ENCODE measurements around the gene TMEM82.

The TMEM82 gene

GRCh38 chr1:15734901-15735300, 7.4 kb upstream of the TMEM82 start:
- Histone ChIP-seq H3K9me3 (ENCODE audit: control insufficient read depth in 2 of 2, low read length in 2 of 2) (no peaks in the 10 kb centered on the region), H3K4me1 (ENCODE audit: control insufficient read depth in 2 of 2, insufficient read depth in 2 of 2, low read length in 2 of 2) (peaks cover 26 to 37% of the 10 kb centered on the region in 2 donors), H3K27ac (ENCODE audit: low read depth in 2 of 2, low read length in 2 of 2) (peak overlapping the region; percentile 93), H3K36me3 (ENCODE audit: control insufficient read depth in 2 of 2, insufficient read depth in 2 of 2, low read length in 2 of 2) (peaks cover 37 to 38% of the 10 kb centered on the region in 2 donors), H3K27me3 (ENCODE audit: control insufficient read depth in 2 of 2, insufficient read depth in 2 of 2, low read length in 2 of 2) (no peaks in the 10 kb centered on the region), H3K9ac (ENCODE audit: low read depth in 1 of 2, low read length in 2 of 2) (peak overlapping the region in 1 of 2 donors; percentile 85), H3K4me3 (ENCODE audit: low read length in 2 of 2) (no peak overlapping the region)

GRCh38 chr1:15735304-15736037, 6.8 kb upstream of the TMEM82 start:
- Histone ChIP-seq H3K4me3 (ENCODE audit: low read length in 2 of 2) (peak overlapping the region in 1 of 2 donors; percentile 68), H3K27ac (ENCODE audit: low read depth in 2 of 2, low read length in 2 of 2) (peak overlapping the region; percentile 93), H3K9ac (ENCODE audit: low read depth in 1 of 2, low read length in 2 of 2) (peak overlapping the region in 1 of 2 donors; percentile 85), H3K27me3 (ENCODE audit: control insufficient read depth in 2 of 2, insufficient read depth in 2 of 2, low read length in 2 of 2) (no peaks in the 10 kb centered on the region), H3K4me1 (ENCODE audit: control insufficient read depth in 2 of 2, insufficient read depth in 2 of 2, low read length in 2 of 2) (peaks cover 26 to 39% of the 10 kb centered on the region in 2 donors), H3K9me3 (ENCODE audit: control insufficient read depth in 2 of 2, low read length in 2 of 2) (no peaks in the 10 kb centered on the region), H3K36me3 (ENCODE audit: control insufficient read depth in 2 of 2, insufficient read depth in 2 of 2, low read length in 2 of 2) (peaks cover 35 to 37% of the 10 kb centered on the region in 2 donors)

- H3K27ac ChIP-seq (ENCODE audit: low read depth in 2 of 2, low read length in 2 of 2) = peak within 1 kb of the TSS; percentile 93
- H3K36me3 ChIP-seq (ENCODE audit: control insufficient read depth in 2 of 2, insufficient read depth in 2 of 2, low read length in 2 of 2) = peaks cover 28 to 29% of the 10 kb centered on the region in 2 donors
- H3K4me1 ChIP-seq (ENCODE audit: control insufficient read depth in 2 of 2, insufficient read depth in 2 of 2, low read length in 2 of 2) = peaks cover 26 to 47% of the 10 kb centered on the region in 2 donors
- no peaks in the 10 kb centered on the region for H3K9me3 ChIP-seq (ENCODE audit: control insufficient read depth in 2 of 2, low read length in 2 of 2)
- H3K27me3 ChIP-seq (ENCODE audit: control insufficient read depth in 2 of 2, insufficient read depth in 2 of 2, low read length in 2 of 2) = no peaks in the 10 kb centered on the region
- peak within 1 kb of the TSS; percentile 57 to 68 for H3K4me3 ChIP-seq (ENCODE audit: low read length in 2 of 2)
- H3K9ac ChIP-seq (ENCODE audit: low read depth in 1 of 2, low read length in 2 of 2) = peak within 1 kb of the TSS; percentile 70 to 85
Observed at GRCh38 chr1:15736038-15736891, 6.0 kb upstream of the TMEM82 start, which contains the start of gene SLC25A34. Gene SLC25A34, plus strand, starts transcription at chr1:15736258. Its CDS starts 228 bp downstream, at chr1:15736486.

GRCh38 chr1:15736892-15737261, 5.4 kb upstream of the TMEM82 start:
- Histone ChIP-seq H3K36me3 (ENCODE audit: control insufficient read depth in 2 of 2, insufficient read depth in 2 of 2, low read length in 2 of 2) (peaks cover 22 to 23% of the 10 kb centered on the region in 2 donors), H3K9ac (ENCODE audit: low read depth in 1 of 2, low read length in 2 of 2) (peak overlapping the region in 1 of 2 donors; percentile 85), H3K27ac (ENCODE audit: low read depth in 2 of 2, low read length in 2 of 2) (peak overlapping the region; percentile 93), H3K4me1 (ENCODE audit: control insufficient read depth in 2 of 2, insufficient read depth in 2 of 2, low read length in 2 of 2) (peaks cover 29 to 51% of the 10 kb centered on the region in 2 donors), H3K4me3 (ENCODE audit: low read length in 2 of 2) (peak overlapping the region; percentile 57 to 68), H3K27me3 (ENCODE audit: control insufficient read depth in 2 of 2, insufficient read depth in 2 of 2, low read length in 2 of 2) (no peaks in the 10 kb centered on the region), H3K9me3 (ENCODE audit: control insufficient read depth in 2 of 2, low read length in 2 of 2) (no peaks in the 10 kb centered on the region)

- Histone ChIP-seq H3K36me3 (ENCODE audit: control insufficient read depth in 2 of 2, insufficient read depth in 2 of 2, low read length in 2 of 2) (peaks cover 16 to 18% of the 10 kb centered on the region in 2 donors), H3K9me3 (ENCODE audit: control insufficient read depth in 2 of 2, low read length in 2 of 2) (no peaks in the 10 kb centered on the region), H3K27me3 (ENCODE audit: control insufficient read depth in 2 of 2, insufficient read depth in 2 of 2, low read length in 2 of 2) (no peaks in the 10 kb centered on the region), H3K4me3 (ENCODE audit: low read length in 2 of 2) (no peak overlapping the region), H3K4me1 (ENCODE audit: control insufficient read depth in 2 of 2, insufficient read depth in 2 of 2, low read length in 2 of 2) (peaks cover 29 to 54% of the 10 kb centered on the region in 2 donors), H3K27ac (ENCODE audit: low read depth in 2 of 2, low read length in 2 of 2) (peak overlapping the region; percentile 93), H3K9ac (ENCODE audit: low read depth in 1 of 2, low read length in 2 of 2) (peak overlapping the region; percentile 6 to 47)
Observed at GRCh38 chr1:15737324-15738319, 4.7 kb upstream of the TMEM82 start.

- Histone ChIP-seq H3K4me1 (ENCODE audit: control insufficient read depth in 2 of 2, insufficient read depth in 2 of 2, low read length in 2 of 2) (peaks cover 29 to 54% of the 10 kb centered on the region in 2 donors), H3K27ac (ENCODE audit: low read depth in 2 of 2, low read length in 2 of 2) (no peak overlapping the region), H3K4me3 (ENCODE audit: low read length in 2 of 2) (no peak overlapping the region)
Observed at GRCh38 chr1:15738416-15739113, 3.7 kb upstream of the TMEM82 start.

GRCh38 chr1:15739259-15739658, 3.0 kb upstream of the TMEM82 start:
- Histone ChIP-seq H3K27ac (ENCODE audit: low read depth in 2 of 2, low read length in 2 of 2) (no peak overlapping the region), H3K27me3 (ENCODE audit: control insufficient read depth in 2 of 2, insufficient read depth in 2 of 2, low read length in 2 of 2) (no peaks in the 10 kb centered on the region), H3K36me3 (ENCODE audit: control insufficient read depth in 2 of 2, insufficient read depth in 2 of 2, low read length in 2 of 2) (peaks cover 0 to 5% of the 10 kb centered on the region in 2 donors), H3K9me3 (ENCODE audit: control insufficient read depth in 2 of 2, low read length in 2 of 2) (no peaks in the 10 kb centered on the region), H3K4me1 (ENCODE audit: control insufficient read depth in 2 of 2, insufficient read depth in 2 of 2, low read length in 2 of 2) (peaks cover 29 to 54% of the 10 kb centered on the region in 2 donors), H3K9ac (ENCODE audit: low read depth in 1 of 2, low read length in 2 of 2) (no peak overlapping the region), H3K4me3 (ENCODE audit: low read length in 2 of 2) (no peak overlapping the region)

More at GRCh38 chr1:15738416-15739113, 3.7 kb upstream of the TMEM82 start:
- Histone ChIP-seq H3K36me3 (ENCODE audit: control insufficient read depth in 2 of 2, insufficient read depth in 2 of 2, low read length in 2 of 2) (peaks cover 7 to 12% of the 10 kb centered on the region in 2 donors), H3K9ac (ENCODE audit: low read depth in 1 of 2, low read length in 2 of 2) (no peak overlapping the region), H3K27me3 (ENCODE audit: control insufficient read depth in 2 of 2, insufficient read depth in 2 of 2, low read length in 2 of 2) (no peaks in the 10 kb centered on the region), H3K9me3 (ENCODE audit: control insufficient read depth in 2 of 2, low read length in 2 of 2) (no peaks in the 10 kb centered on the region)

- H3K9me3 ChIP-seq (ENCODE audit: control insufficient read depth in 2 of 2, low read length in 2 of 2) = no peaks in the 10 kb centered on the region
- no peak overlapping the region for H3K4me3 ChIP-seq (ENCODE audit: low read length in 2 of 2)
- no peak overlapping the region for H3K27ac ChIP-seq (ENCODE audit: low read depth in 2 of 2, low read length in 2 of 2)
- H3K9ac ChIP-seq (ENCODE audit: low read depth in 1 of 2, low read length in 2 of 2) = no peak overlapping the region
- peaks cover 0 to 1% of the 10 kb centered on the region in 2 donors for H3K36me3 ChIP-seq (ENCODE audit: control insufficient read depth in 2 of 2, insufficient read depth in 2 of 2, low read length in 2 of 2)
- H3K4me1 ChIP-seq (ENCODE audit: control insufficient read depth in 2 of 2, insufficient read depth in 2 of 2, low read length in 2 of 2) = peaks cover 29 to 52% of the 10 kb centered on the region in 2 donors
- no peaks in the 10 kb centered on the region for H3K27me3 ChIP-seq (ENCODE audit: control insufficient read depth in 2 of 2, insufficient read depth in 2 of 2, low read length in 2 of 2)
Observed at GRCh38 chr1:15739745-15740144, 2.6 kb upstream of the TMEM82 start.

Measured in mucosa of rectum (tissue), 2 donors.